Prostate gland (tissue), 2 donors: ENCODE data around the gene GON7.

Experiments
- POLR2A ChIP-seq: fragments of 450-650 bp; IDR thresholded peaks from one replicate; pipeline ENCODE4 v1.6.1; 2016; ENCODE audit warnings: antibody characterized with exemption, mild to moderate bottlenecking
- POLR2AphosphoS5 ChIP-seq: sonication (generic); formaldehyde crosslinking; IDR thresholded peaks from one replicate; pipeline ENCODE4 v1.6.1; 2017; ENCODE audit warnings: antibody characterized with exemption
- TF ChIP-seq, protein P1 (sequence below), 4 experiments: fragments of 200-600 bp in 2 of 4; fragments of 450-650 bp in 2 of 4; sonication (generic) in 2 of 4; IDR thresholded peaks; 1 replicate in 3 of 4; 2 replicates in 1 of 4; pipeline ENCODE4 v1.5.1; 2016 to 2019; ENCODE audit warnings: antibody characterized with exemption in 4 of 4, mild to moderate bottlenecking in 2 of 4, moderate library complexity in 2 of 4

DNA sequence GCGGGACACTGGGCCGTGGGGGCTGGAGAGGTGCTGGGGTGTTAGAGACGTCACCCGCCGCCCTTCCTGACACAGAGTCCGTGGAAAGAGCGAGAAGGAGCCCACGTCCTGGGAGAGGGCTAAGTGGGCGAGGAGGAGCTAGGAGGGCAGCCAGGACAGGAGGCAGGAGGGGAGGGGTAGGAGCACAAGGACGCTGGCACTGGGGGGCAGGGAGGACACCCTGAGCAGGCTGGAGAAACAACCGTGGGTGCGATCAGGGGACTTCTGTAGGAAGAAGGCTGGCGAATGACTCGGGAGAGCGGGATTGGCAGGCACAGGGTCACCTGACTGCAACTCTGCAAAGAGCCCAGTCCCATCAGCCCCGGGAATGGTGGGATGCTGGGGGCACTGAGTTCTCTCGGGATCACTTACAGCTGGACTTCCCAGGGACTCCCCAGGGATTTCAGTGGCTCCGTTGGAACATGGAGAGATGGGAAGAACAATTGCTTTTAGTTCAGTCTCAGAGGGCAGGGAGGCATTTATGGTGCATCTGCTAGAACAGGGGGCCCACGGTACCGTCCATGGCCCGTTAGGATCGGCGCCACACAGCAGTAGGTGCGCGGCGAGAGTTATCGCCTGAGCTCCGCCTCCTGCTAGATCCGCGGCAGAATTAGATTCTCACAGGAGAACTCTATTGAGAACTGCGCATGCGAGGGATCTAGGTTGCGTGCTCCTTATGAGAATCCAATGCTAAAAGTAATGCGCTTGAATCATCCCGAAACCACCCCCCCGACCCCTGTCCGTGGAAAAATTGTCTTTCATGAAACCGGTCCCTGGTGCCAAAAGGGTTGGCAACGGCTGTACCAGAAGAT, 24.5 kb upstream of the GON7 start:
- TF ChIP-seq, protein P1, sequence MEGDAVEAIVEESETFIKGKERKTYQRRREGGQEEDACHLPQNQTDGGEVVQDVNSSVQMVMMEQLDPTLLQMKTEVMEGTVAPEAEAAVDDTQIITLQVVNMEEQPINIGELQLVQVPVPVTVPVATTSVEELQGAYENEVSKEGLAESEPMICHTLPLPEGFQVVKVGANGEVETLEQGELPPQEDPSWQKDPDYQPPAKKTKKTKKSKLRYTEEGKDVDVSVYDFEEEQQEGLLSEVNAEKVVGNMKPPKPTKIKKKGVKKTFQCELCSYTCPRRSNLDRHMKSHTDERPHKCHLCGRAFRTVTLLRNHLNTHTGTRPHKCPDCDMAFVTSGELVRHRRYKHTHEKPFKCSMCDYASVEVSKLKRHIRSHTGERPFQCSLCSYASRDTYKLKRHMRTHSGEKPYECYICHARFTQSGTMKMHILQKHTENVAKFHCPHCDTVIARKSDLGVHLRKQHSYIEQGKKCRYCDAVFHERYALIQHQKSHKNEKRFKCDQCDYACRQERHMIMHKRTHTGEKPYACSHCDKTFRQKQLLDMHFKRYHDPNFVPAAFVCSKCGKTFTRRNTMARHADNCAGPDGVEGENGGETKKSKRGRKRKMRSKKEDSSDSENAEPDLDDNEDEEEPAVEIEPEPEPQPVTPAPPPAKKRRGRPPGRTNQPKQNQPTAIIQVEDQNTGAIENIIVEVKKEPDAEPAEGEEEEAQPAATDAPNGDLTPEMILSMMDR (IDR thresholded peaks at IDR 0.05), result no peak
- no peak for TF ChIP-seq POLR2A
- TF ChIP-seq POLR2AphosphoS5, result no peak
